ENCODE results near the gene PRKD1. TPM values are rescaled to one million over a fixed set of nuclear protein-coding genes. Genes with fewer than 3 reads are reported as not detected.

Gene PRKD1
- polyA plus RNA-seq, 1 of the 3 experiments (the other 2 are of a cell fraction): 0.07 TPM

- POLR2A ChIA-PET: no interaction called here
- H3K4me2 ChIP-seq: no peak overlapping the region
These were observed 167.9 kb downstream of the PRKD1 start for GRCh38 chr14:29759521-29760340.

GRCh38 chr14:29757711-29758233, 169.9 kb downstream of the PRKD1 start:
- no peaks in the 10 kb centered on the region for H3F3A ChIP-seq (replicated peaks; ENCODE audit: insufficient read depth)
- no peak overlapping the region for H3K9ac ChIP-seq
- 0 out of 2 replicates have a peak, but pooled peaks cover 5% of the 10 kb centered on the region for H3K27me3 ChIP-seq (ENCODE audit: insufficient read depth)
- H4K20me1 ChIP-seq (ENCODE audit: insufficient read depth): no peaks in the 10 kb centered on the region
- no peak overlapping the region for H2AFZ ChIP-seq (ENCODE audit: low read depth)
- no peaks in the 10 kb centered on the region for H3K36me3 ChIP-seq (replicated peaks in 1 of 2; ENCODE audit: control insufficient read depth in 1 of 2, insufficient read depth in 2 of 2, low read length in 1 of 2)
- no peak overlapping the region for H3K27ac ChIP-seq (ENCODE audit: low read depth in 2 of 2, low read length in 1 of 2)
- no peaks in the 10 kb centered on the region for H3K9me2 ChIP-seq
- no peaks in the 10 kb centered on the region for H3K79me2 ChIP-seq (ENCODE audit: insufficient read depth)
- no peaks in the 10 kb centered on the region for H3K9me3 ChIP-seq
- ChIA-PET CTCF (no interaction called here), POLR2A (no interaction called here)
- under 1% methylated on average over 3 of the region's 3 CpGs for WGBS (ENCODE audit: low lambda C conversion rate)
- TF ChIP-seq JUND (IDR thresholded peaks at IDR 0.05): no peak
- TF ChIP-seq USF1 (IDR thresholded peaks at IDR 0.05; ENCODE audit: borderline replicate concordance, low read depth): no peak
- no peak for TF ChIP-seq EP300 (IDR thresholded peaks at IDR 0.05; ENCODE audit: borderline replicate concordance in 1 of 2, low read depth in 1 of 2, low read length in 1 of 2)
- no peak for TF ChIP-seq CTCF (IDR thresholded peaks at IDR 0.05)
- TF ChIP-seq REST (IDR thresholded peaks at IDR 0.05; ENCODE audit: low read depth, low read length): no peak
- TF ChIP-seq MXI1 (IDR thresholded peaks at IDR 0.05; ENCODE audit: low read depth, low read length): no peak
- no peak for TF ChIP-seq IRF3 (IDR thresholded peaks at IDR 0.05; ENCODE audit: low read depth, low read length)
- no peak for TF ChIP-seq FOXJ3 (CRISPR knock-in tag; IDR thresholded peaks at IDR 0.05)
- no peak for TF ChIP-seq GATA2 (CRISPR knock-in tag; IDR thresholded peaks at IDR 0.05)
- H3K4me1 ChIP-seq (ENCODE audit: control insufficient read depth in 1 of 2, insufficient read depth in 2 of 2, low read depth in 1 of 2, low read length in 1 of 2): no peaks in the 10 kb centered on the region
- H3K4me2 ChIP-seq: no peak overlapping the region
- no peak for DNase-seq
- no peak overlapping the region for H3K4me3 ChIP-seq (ENCODE audit: low read depth in 2 of 2, low read length in 1 of 2)

More at GRCh38 chr14:29759521-29760340, 167.9 kb downstream of the PRKD1 start:
- H3K79me2 ChIP-seq (ENCODE audit: insufficient read depth): no peaks in the 10 kb centered on the region
- H3F3A ChIP-seq (replicated peaks; ENCODE audit: insufficient read depth): no peaks in the 10 kb centered on the region
- DNase-seq: no peak
- H3K36me3 ChIP-seq (replicated peaks in 1 of 2; ENCODE audit: control insufficient read depth in 1 of 2, insufficient read depth in 2 of 2, low read length in 1 of 2): no peaks in the 10 kb centered on the region
- TF ChIP-seq RXRA (IDR thresholded peaks at IDR 0.05; ENCODE audit: borderline replicate concordance, low read depth) (no peak), EZH2phosphoT487 (IDR thresholded peaks at IDR 0.05; ENCODE audit: borderline replicate concordance, low read depth) (no peak), SIN3A (IDR thresholded peaks at IDR 0.05; ENCODE audit: borderline replicate concordance, low read depth, low read length) (no peak), TAF1 (IDR thresholded peaks at IDR 0.05; ENCODE audit: borderline replicate concordance, low read depth, low read length) (no peak), FOXM1 (IDR thresholded peaks at IDR 0.05; ENCODE audit: low read depth) (no peak), JUND (IDR thresholded peaks at IDR 0.05) (no peak)
- no peak overlapping the region for H3K27ac ChIP-seq (ENCODE audit: low read depth in 2 of 2, low read length in 1 of 2)
- H3K4me3 ChIP-seq (ENCODE audit: low read depth in 2 of 2, low read length in 1 of 2): no peak overlapping the region
- 0 out of 2 replicates have a peak, but pooled peaks cover 5% of the 10 kb centered on the region for H3K27me3 ChIP-seq (ENCODE audit: insufficient read depth)
- no peaks in the 10 kb centered on the region for H4K20me1 ChIP-seq (ENCODE audit: insufficient read depth)
- no peak overlapping the region for H3K9ac ChIP-seq
- WGBS (ENCODE audit: low lambda C conversion rate): 11% methylated on average over 6 of the region's 6 CpGs
- no peak overlapping the region for H2AFZ ChIP-seq (ENCODE audit: low read depth)
- CTCF ChIA-PET: interaction anchor here (0.6 kb wide), 1 partner anchor 1807 kb away, joined by 3 read pairs; no protein-coding TSS in a partner anchor
- H3K9me3 ChIP-seq: no peaks in the 10 kb centered on the region
- no peaks in the 10 kb centered on the region for H3K4me1 ChIP-seq (ENCODE audit: control insufficient read depth in 1 of 2, insufficient read depth in 2 of 2, low read depth in 1 of 2, low read length in 1 of 2)
- no peaks in the 10 kb centered on the region for H3K9me2 ChIP-seq

All from SK-N-SH (cell line).